DND-41 (cell line): ENCODE measurements around the gene PCLAF.

Experiments used
- ATAC-seq: fragments of 200-7000 bp; cut with Tn5 transposase; 3 replicates; pipeline ENCODE4 v1.9.1; 2021; ENCODE audit warnings: low read depth; ENCODE audit not compliant: insufficient read depth
- DNase-seq: peaks from one replicate; pipeline ENCODE4 v3.0.0-alpha.2; 2020
- H2AFZ ChIP-seq: 2 replicates; pipeline ENCODE4 v1.6.0; 2012; ENCODE audit warnings: low read depth, low read length
- H3K27ac ChIP-seq: 2 replicates; pipeline ENCODE4 v1.5.1; 2012; ENCODE audit warnings: low read length, inconsistent platforms
- H3K27me3 ChIP-seq: fragments of 200-600 bp; sonication (generic); 2 replicates; pipeline ENCODE4 v1.6.0; 2012; ENCODE audit warnings: low read length, mild to moderate bottlenecking, inconsistent platforms; ENCODE audit not compliant: insufficient read depth, poor library complexity
- H3K36me3 ChIP-seq: 2 replicates; pipeline ENCODE4 v1.5.1; 2012; ENCODE audit warnings: low read length, inconsistent platforms; ENCODE audit not compliant: insufficient read depth
- H3K4me1 ChIP-seq: 2 replicates; pipeline ENCODE4 v1.5.1; 2012; ENCODE audit warnings: mild to moderate bottlenecking, low read length; ENCODE audit not compliant: insufficient read depth
- H3K4me2 ChIP-seq: 2 replicates; pipeline ENCODE4 v1.6.0; 2012; ENCODE audit warnings: mild to moderate bottlenecking, moderate library complexity, low read length, inconsistent platforms; ENCODE audit not compliant: insufficient read depth
- H3K4me3 ChIP-seq, 2 experiments: fragments of 200-600 bp in 1 of 2; shearing (Covaris generic) in 1 of 2; 2 replicates each; pipeline ENCODE4 v1.5.1; 2012 to 2016; ENCODE audit warnings: inconsistent platforms in 2 of 2, low read length in 2 of 2, mild to moderate bottlenecking in 2 of 2, low read depth in 1 of 2, moderate library complexity in 1 of 2
- H3K79me2 ChIP-seq: 2 replicates; pipeline ENCODE4 v1.6.0; 2012; ENCODE audit warnings: low read length, inconsistent platforms; ENCODE audit not compliant: insufficient read depth
- H3K9ac ChIP-seq: 2 replicates; pipeline ENCODE4 v1.6.0; 2012; ENCODE audit warnings: low read depth, mild to moderate bottlenecking, inconsistent platforms, low read length, moderate library complexity
- H3K9me3 ChIP-seq: 2 replicates; pipeline ENCODE4 v1.5.1; 2012; ENCODE audit warnings: low read length, moderate library complexity, mild to moderate bottlenecking, inconsistent platforms; ENCODE audit not compliant: insufficient read depth, severe bottlenecking
- H4K20me1 ChIP-seq: 2 replicates; pipeline ENCODE4 v1.6.0; 2012; ENCODE audit warnings: low read length; ENCODE audit not compliant: insufficient read depth
- CTCF ChIP-seq: IDR thresholded peaks from 2 replicates; pipeline ENCODE4 v1.5.1; 2012; ENCODE audit warnings: borderline replicate concordance, low read length, moderate library complexity, mild to moderate bottlenecking; ENCODE audit not compliant: poor library complexity, severe bottlenecking; ENCODE audit errors: extremely low read depth
- EZH2 ChIP-seq: IDR thresholded peaks from 3 replicates; pipeline ENCODE4 v1.6.1; 2012; ENCODE audit warnings: borderline replicate concordance, low read depth, mild to moderate bottlenecking, moderate library complexity, low read length, inconsistent platforms; ENCODE audit not compliant: severe bottlenecking

PCLAF gene

GRCh38 chr15:64344651-64345294, 36.5 kb downstream of the PCLAF start:
- Histone ChIP-seq H3K4me1 (no peaks in the 10 kb centered on the region), H3K9ac (no peak overlapping the region), H4K20me1 (no peaks in the 10 kb centered on the region; the same call in 1 of the 2 replicates), H3K27ac (no peak overlapping the region), H3K79me2 (peaks cover 34% of the 10 kb centered on the region), H3K4me2 (no peak overlapping the region), H2AFZ (no peak overlapping the region), H3K9me3 (no peaks in the 10 kb centered on the region), H3K36me3 (peaks cover 13% of the 10 kb centered on the region; the same call in 1 of the 2 replicates), H3K27me3 (no peaks in the 10 kb centered on the region), H3K4me3 (no peak overlapping the region)
- TF ChIP-seq CTCF (no peak), EZH2 (no peak)
- DNase-seq (no peak), ATAC-seq (no peak)

GRCh38 chr15:64343841-64344240, 37.4 kb downstream of the PCLAF start:
- Histone ChIP-seq H3K4me3 (no peak overlapping the region), H3K4me1 (no peaks in the 10 kb centered on the region), H3K4me2 (no peak overlapping the region), H3K9ac (no peak overlapping the region), H2AFZ (no peak overlapping the region), H3K36me3 (peaks cover 13% of the 10 kb centered on the region; the same call in 1 of the 2 replicates), H3K9me3 (no peaks in the 10 kb centered on the region), H3K79me2 (peaks cover 28% of the 10 kb centered on the region), H4K20me1 (no peaks in the 10 kb centered on the region), H3K27ac (no peak overlapping the region), H3K27me3 (no peaks in the 10 kb centered on the region)
- no peak for ATAC-seq
- no peak for DNase-seq
- TF ChIP-seq EZH2 = no peak
- TF ChIP-seq CTCF = no peak

- Histone ChIP-seq H3K36me3 (peaks cover 13% of the 10 kb centered on the region; the same call in 1 of the 2 replicates), H3K9me3 (no peaks in the 10 kb centered on the region), H4K20me1 (no peaks in the 10 kb centered on the region), H3K79me2 (peaks cover 28% of the 10 kb centered on the region), H3K4me1 (no peaks in the 10 kb centered on the region), H3K4me2 (no peak overlapping the region), H2AFZ (no peak overlapping the region), H3K27ac (no peak overlapping the region), H3K4me3 (no peak overlapping the region), H3K27me3 (no peaks in the 10 kb centered on the region), H3K9ac (no peak overlapping the region)
- no peak for DNase-seq
- TF ChIP-seq EZH2 (no peak), CTCF (no peak)
- no peak for ATAC-seq
Measured at GRCh38 chr15:64343222-64343621, 38.0 kb downstream of the PCLAF start.

GRCh38 chr15:64341961-64342360, 39.3 kb downstream of the PCLAF start:
- H3K27me3 ChIP-seq = no peaks in the 10 kb centered on the region
- no peak overlapping the region for H3K4me3 ChIP-seq
- no peak for TF ChIP-seq EZH2
- no peak for TF ChIP-seq CTCF
- H3K4me1 ChIP-seq = no peaks in the 10 kb centered on the region
- no peaks in the 10 kb centered on the region for H4K20me1 ChIP-seq
- H2AFZ ChIP-seq = no peak overlapping the region
- DNase-seq = no peak
- H3K4me2 ChIP-seq = no peak overlapping the region
- ATAC-seq = no peak
- H3K27ac ChIP-seq = no peak overlapping the region
- peaks cover 19% of the 10 kb centered on the region for H3K79me2 ChIP-seq
- H3K9me3 ChIP-seq = no peaks in the 10 kb centered on the region
- H3K9ac ChIP-seq = no peak overlapping the region
- peaks cover 9% of the 10 kb centered on the region; the same call in 1 of the 2 replicates for H3K36me3 ChIP-seq
